Brain microvascular endothelial cell (primary cell): ENCODE data around the gene MRPL14.

Source experiments
- DNase-seq: peaks from one replicate; pipeline ENCODE4 v3.0.0-alpha.2; 2020
- H3K27ac ChIP-seq: fragments of 250-450 bp; sonication (Bioruptor Pico); 2 replicates; pipeline ENCODE4 v1.5.1; 2020; ENCODE audit warnings: mild to moderate bottlenecking, moderate library complexity
- H3K27me3 ChIP-seq: fragments of 250-450 bp; sonication (Bioruptor Pico); replicated peaks from 2 replicates; pipeline ENCODE4 v1.5.1; 2020; ENCODE audit warnings: mild to moderate bottlenecking
- H3K36me3 ChIP-seq: fragments of 250-450 bp; sonication (Bioruptor Pico); replicated peaks from 2 replicates; pipeline ENCODE4 v1.5.1; 2020; ENCODE audit warnings: mild to moderate bottlenecking
- H3K4me3 ChIP-seq: 2 replicates; pipeline ENCODE4 v1.5.1; 2011; ENCODE audit warnings: low read depth, mild to moderate bottlenecking, control low read depth, low read length, moderate library complexity
- in situ Hi-C: cut with HindIII; loops from 2 replicates; pipeline ENCODE4 v1.10.0; 2017; ENCODE audit warnings: low sequenced_read_pairs, low pct_ligation_motif_present
- TF ChIP-seq, protein P1 (sequence below): IDR thresholded peaks from 2 replicates; pipeline ENCODE4 v1.5.1; 2011; ENCODE audit warnings: low read depth, mild to moderate bottlenecking, moderate library complexity, low read length, control low read depth, inconsistent platforms; ENCODE audit errors: missing control alignments

Gene MRPL14

GRCh38 chr6:44139351-44139743, 12.1 kb upstream of the MRPL14 start:
- peaks cover 37% of the 10 kb centered on the region for H3K36me3 ChIP-seq
- H3K27ac ChIP-seq: no peak overlapping the region
- H3K4me3 ChIP-seq: no peak overlapping the region
- H3K27me3 ChIP-seq: no peaks in the 10 kb centered on the region
- in situ Hi-C loops: no loop called here
- TF ChIP-seq, protein P1, sequence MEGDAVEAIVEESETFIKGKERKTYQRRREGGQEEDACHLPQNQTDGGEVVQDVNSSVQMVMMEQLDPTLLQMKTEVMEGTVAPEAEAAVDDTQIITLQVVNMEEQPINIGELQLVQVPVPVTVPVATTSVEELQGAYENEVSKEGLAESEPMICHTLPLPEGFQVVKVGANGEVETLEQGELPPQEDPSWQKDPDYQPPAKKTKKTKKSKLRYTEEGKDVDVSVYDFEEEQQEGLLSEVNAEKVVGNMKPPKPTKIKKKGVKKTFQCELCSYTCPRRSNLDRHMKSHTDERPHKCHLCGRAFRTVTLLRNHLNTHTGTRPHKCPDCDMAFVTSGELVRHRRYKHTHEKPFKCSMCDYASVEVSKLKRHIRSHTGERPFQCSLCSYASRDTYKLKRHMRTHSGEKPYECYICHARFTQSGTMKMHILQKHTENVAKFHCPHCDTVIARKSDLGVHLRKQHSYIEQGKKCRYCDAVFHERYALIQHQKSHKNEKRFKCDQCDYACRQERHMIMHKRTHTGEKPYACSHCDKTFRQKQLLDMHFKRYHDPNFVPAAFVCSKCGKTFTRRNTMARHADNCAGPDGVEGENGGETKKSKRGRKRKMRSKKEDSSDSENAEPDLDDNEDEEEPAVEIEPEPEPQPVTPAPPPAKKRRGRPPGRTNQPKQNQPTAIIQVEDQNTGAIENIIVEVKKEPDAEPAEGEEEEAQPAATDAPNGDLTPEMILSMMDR: no peak
- DNase-seq: no peak

DNA sequence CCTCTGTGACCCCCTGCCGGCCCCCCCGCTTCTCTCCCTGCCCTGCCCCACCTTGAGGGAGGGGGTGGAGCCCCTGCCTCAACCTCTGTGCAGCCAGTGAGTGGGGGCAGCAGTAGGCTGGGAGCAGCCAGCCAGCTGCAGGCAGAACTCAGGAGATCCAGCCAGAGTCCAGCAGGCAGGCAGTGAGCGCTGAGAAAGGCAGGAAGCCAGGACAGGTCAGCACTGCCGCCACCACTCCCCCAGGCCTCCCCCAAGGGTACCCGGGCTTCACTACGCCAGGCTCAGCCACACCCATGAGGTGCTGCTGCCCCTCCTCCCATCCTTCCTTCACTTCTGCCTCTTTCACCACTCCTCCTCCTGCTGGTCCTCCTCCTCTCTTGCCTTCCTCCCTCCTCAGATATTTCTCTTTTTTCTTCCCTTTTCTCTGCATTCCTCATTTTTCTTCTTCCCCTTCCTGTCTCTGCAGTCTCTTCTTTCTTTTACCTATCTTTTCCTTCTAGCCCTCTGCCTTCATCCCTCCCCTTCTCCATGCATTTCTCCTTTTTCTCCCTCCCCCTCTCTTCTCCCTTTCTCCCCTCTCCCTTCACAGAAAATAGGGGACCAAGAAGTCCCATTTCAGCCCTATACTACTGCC, 11.6 kb upstream of the MRPL14 start:
- no peaks in the 10 kb centered on the region for H3K27me3 ChIP-seq
- no peak overlapping the region for H3K4me3 ChIP-seq
- no peak for DNase-seq
- TF ChIP-seq, protein P1: no peak
- no peak overlapping the region for H3K27ac ChIP-seq
- peaks cover 37% of the 10 kb centered on the region for H3K36me3 ChIP-seq
- in situ Hi-C loops: no loop called here

DNA sequence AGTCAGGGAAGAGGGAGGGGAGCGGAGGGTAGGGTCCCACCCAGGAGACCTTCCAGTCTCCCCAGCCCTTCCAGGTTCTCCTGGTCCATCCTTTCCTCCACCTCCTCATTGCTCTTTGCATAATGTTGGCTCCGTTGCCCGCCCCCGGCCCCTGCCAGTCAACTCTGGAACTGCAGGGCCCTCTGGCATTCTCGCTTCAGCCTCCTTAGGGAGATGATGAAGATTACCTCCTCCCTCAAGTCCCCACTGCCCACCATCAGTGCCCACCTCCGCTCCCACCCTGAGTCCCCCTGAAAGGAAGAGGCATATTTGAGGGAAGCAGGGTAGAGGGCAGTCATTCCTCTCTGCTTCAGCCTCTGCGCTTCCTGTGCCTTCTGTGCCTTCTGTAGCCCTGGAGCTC, 8.6 kb upstream of the MRPL14 start:
- no peak overlapping the region for H3K4me3 ChIP-seq
- DNase-seq: no peak
- H3K27me3 ChIP-seq: no peaks in the 10 kb centered on the region
- TF ChIP-seq, protein P1: peak; percentile 30
- H3K27ac ChIP-seq: no peak overlapping the region
- in situ Hi-C loops: no loop called here
- peaks cover 35% of the 10 kb centered on the region for H3K36me3 ChIP-seq

GRCh38 chr6:44135173-44135758, 8.0 kb upstream of the MRPL14 start:
- in situ Hi-C loops: no loop called here
- H3K27me3 ChIP-seq: no peaks in the 10 kb centered on the region
- H3K36me3 ChIP-seq: peaks cover 30% of the 10 kb centered on the region
- TF ChIP-seq, protein P1: no peak
- H3K27ac ChIP-seq: no peak overlapping the region
- no peak for DNase-seq
- no peak overlapping the region for H3K4me3 ChIP-seq

GRCh38 chr6:44133981-44134711, 6.9 kb upstream of the MRPL14 start:
- Histone ChIP-seq H3K27me3 (no peaks in the 10 kb centered on the region), H3K36me3 (peaks cover 19% of the 10 kb centered on the region), H3K4me3 (no peak overlapping the region), H3K27ac (no peak overlapping the region)
- in situ Hi-C loops: no loop called here
- TF ChIP-seq, protein P1: no peak
- no peak for DNase-seq
